Fibroblast of villous mesenchyme (primary cell): ENCODE results near the gene NCCRP1. TPM values are rescaled to one million over a fixed set of nuclear protein-coding genes. Genes with fewer than 3 reads are reported as not detected.
"Not testable (repeated sequence)": the region's sequence is repeated elsewhere in the genome, so short reads cannot be mapped to it uniquely, and the experiment has no call there.

Experiments used
- DNase-seq: peaks from one replicate; pipeline ENCODE4 v3.0.0-alpha.2; 2010; ENCODE audit warnings: low read depth
- H3K4me3 ChIP-seq: 2 replicates; pipeline ENCODE4 v1.5.1; 2011; ENCODE audit warnings: low read depth, mild to moderate bottlenecking, low read length
- CTCF ChIP-seq: IDR thresholded peaks from 2 replicates; pipeline ENCODE4 v1.5.1; 2012; ENCODE audit warnings: low read depth, mild to moderate bottlenecking, low read length; ENCODE audit not compliant: insufficient read depth
- total RNA-seq: library from RNA; depleted of rRNA; stranded (reverse); fragments of >200 nt; gene quantifications from 2 replicates; pipeline ENCODE4 v1.2.3, GENCODE V29; 2012

Gene NCCRP1
- total RNA-seq, 1 donor: not detected

DNA sequence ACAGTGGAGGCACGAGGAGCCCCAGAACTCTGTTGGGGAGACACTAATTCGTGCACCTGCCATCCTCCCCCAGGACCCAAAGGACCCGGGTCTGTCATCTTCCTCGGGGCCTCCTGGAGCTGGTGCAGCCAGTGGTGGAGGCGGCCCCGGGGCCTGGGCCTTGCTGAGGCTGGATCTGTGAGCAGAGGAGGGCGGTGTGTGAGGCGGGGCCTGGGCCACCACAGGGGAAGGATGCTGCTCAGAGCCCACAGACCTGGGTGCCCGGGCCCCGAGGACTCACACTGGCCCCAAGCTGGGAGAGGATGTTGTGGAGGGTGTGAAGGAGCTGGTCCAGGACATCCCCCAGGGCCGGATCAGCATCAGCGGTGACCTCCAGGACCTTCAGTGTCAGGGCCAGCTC lies 39.8 kb downstream of the NCCRP1 start:
- H3K4me3 ChIP-seq: no peak overlapping the region
- no peak for DNase-seq
- TF ChIP-seq CTCF: no peak

DNA sequence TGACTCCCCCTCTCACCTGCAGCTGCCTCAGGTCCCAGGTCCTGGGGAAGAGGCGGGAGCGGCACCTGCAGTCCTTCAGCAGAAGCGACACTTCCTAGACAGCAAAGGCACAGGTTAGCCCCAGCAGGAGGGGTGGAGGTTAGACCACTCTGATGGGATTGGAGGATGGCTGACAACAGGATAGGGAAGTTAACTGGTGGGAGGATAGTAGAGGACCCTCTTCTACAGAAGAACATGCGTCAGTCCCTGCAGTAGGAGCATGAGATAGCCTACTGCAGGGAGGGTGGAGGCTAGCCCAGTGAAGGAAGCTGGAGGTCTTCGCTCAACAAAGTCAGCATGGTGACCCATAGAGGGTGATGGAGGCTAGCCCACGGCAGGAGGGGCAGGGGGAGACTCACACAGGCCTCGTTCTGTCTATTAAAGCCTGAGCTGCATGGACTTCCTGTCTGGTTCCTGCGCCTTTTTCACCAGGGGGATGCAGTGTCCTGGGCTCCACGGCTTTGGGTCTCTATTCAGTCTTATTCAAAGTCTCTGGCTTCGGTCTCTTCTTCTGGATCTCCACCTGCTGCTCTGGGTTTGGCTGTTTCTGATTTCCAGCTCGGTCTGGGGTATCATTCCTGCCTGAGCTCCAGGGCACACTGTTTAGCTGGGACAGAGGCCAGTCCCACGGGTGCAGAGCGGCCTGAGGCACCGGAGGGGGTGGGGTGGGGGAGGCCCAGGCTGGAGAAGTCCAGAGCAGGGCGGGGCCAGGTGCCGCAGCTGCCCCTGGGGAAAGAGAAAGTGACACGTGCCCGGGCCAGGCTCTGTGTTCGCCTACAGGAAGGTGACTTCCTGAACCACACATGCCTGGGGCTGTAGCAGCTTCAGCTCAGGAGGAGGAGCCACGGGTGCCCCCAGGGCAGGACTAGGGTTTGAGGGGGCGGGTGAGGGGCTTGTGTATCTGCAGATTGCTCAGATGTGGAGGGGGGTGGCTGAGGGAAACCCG lies 40.7 kb downstream of the NCCRP1 start:
- no peak for TF ChIP-seq CTCF
- H3K4me3 ChIP-seq: no peak overlapping the region
- DNase-seq: no peak

- no peak for TF ChIP-seq CTCF
- no peak for DNase-seq
- no peak overlapping the region for H3K4me3 ChIP-seq
Observed at GRCh38 chr19:39238209-39238608, 41.4 kb downstream of the NCCRP1 start.

DNA sequence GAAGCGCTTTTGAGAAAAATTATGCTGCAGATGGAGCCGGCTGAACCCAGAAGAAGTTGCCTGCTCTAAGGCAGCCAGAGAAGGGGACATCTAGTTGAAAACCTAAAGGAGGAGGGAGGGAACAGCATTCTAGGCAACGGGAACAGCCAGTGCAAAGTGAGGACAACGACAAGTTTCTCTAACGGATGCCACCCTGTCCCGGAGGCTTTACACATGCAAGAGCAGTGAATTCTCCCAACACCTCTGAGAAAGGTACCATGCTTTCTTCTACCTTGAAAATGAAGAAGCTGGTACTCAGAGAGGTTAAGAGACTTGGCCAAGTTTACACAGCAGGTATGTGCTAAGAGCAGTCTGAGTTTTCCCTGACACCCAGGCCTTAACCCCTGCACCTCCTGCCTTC lies 42.2 kb downstream of the NCCRP1 start:
- no peak overlapping the region for H3K4me3 ChIP-seq
- DNase-seq: no peak
- TF ChIP-seq CTCF: no peak

DNA sequence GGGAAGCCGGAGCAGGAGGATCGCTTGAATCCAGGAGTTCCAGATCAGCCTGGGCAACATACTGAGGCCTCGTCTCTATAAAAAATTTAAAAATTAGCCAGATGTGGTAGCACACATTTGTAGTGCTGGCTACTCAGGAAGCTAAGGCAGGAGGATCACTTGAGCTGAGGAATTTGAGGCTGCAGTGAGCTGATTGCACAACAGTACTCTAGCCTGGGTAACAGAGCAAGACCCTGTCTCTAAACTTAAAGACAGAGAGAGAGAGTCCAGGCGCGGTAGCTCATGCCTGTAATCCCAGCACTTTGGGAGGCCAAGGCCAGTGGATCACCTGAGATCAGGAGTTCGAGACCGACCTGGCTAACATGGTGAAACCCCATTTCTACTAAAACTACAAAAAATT lies 43.7 kb downstream of the NCCRP1 start:
- DNase-seq: no peak
- TF ChIP-seq CTCF: no peak

DNA sequence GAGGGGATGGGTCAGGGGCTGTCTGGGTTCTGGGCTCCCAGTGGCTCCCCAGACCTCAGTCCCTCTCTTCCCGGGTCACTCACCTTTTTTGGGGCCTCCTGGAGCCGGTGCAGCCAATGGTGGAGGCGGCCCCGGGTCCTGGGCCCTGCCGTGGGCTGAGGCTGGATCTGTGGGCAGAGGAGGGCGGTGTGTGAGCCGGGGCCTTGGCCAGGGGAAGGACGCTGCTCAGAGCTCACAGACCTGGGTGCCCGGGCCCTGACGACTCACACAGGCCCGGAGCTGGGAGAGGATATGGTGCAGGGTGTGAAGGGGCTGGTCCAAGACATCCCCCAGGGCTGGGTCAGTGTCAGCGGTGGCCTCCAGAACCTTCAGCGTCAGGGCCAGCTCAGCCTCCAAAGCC lies 47.0 kb downstream of the NCCRP1 start:
- not testable (repeated sequence) for DNase-seq, H3K4me3 ChIP-seq

More for the DNA sequence above, 43.7 kb downstream of the NCCRP1 start:
- no peak overlapping the region for H3K4me3 ChIP-seq

- DNase-seq, H3K4me3 ChIP-seq: not testable (repeated sequence)
Observed at GRCh38 chr19:39244410-39245100, 47.8 kb downstream of the NCCRP1 start, which contains the start of gene IFNL3. IFNL3 (minus strand) TSS chr19:39245006; CDS start chr19:39244967, 39 bp downstream.

DNA sequence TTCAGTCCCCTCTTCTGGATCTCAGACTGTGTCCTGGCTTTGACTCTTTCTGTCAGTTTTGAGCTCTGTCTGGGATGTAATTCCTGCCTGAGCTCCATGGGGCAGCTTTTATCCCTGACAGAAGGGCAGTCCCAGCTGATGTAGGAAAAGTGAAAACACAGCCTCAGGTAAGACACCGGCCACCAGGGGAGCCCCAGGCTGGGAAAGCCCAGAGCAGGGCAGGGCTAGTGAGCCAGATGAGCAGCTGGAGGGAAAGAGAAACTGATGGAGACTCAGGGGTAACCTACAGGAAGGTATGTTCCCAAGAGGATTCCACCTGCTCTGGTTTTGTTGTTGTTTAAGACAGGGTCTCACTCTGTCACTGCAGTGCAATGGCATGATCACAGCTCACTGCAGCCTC lies 48.4 kb downstream of the NCCRP1 start:
- not testable (repeated sequence) for H3K4me3 ChIP-seq, DNase-seq
